HL-60 (cell line): ENCODE measurements around the gene GNS.

Experiments used
- CTCF ChIP-seq: IDR thresholded peaks from one replicate; pipeline ENCODE4 v1.5.1; 2011; ENCODE audit warnings: low read length, control low read depth, inconsistent platforms; ENCODE audit not compliant: insufficient read depth
- POLR2AphosphoS5 ChIP-seq: IDR thresholded peaks from 2 replicates; pipeline ENCODE4 v1.6.1; 2012; ENCODE audit warnings: low read depth
- SPI1 ChIP-seq: IDR thresholded peaks from 2 replicates; pipeline ENCODE4 v1.6.1; 2012; ENCODE audit warnings: low read depth, mild to moderate bottlenecking, borderline replicate concordance
- TF ChIP-seq, protein P1 (sequence below): IDR thresholded peaks from 2 replicates; pipeline ENCODE4 v1.6.1; 2012; ENCODE audit warnings: low read depth; ENCODE audit not compliant: insufficient replicate concordance

- TF ChIP-seq CTCF (no peak), POLR2AphosphoS5 (no peak), SPI1 (no peak)
- TF ChIP-seq, protein P1, sequence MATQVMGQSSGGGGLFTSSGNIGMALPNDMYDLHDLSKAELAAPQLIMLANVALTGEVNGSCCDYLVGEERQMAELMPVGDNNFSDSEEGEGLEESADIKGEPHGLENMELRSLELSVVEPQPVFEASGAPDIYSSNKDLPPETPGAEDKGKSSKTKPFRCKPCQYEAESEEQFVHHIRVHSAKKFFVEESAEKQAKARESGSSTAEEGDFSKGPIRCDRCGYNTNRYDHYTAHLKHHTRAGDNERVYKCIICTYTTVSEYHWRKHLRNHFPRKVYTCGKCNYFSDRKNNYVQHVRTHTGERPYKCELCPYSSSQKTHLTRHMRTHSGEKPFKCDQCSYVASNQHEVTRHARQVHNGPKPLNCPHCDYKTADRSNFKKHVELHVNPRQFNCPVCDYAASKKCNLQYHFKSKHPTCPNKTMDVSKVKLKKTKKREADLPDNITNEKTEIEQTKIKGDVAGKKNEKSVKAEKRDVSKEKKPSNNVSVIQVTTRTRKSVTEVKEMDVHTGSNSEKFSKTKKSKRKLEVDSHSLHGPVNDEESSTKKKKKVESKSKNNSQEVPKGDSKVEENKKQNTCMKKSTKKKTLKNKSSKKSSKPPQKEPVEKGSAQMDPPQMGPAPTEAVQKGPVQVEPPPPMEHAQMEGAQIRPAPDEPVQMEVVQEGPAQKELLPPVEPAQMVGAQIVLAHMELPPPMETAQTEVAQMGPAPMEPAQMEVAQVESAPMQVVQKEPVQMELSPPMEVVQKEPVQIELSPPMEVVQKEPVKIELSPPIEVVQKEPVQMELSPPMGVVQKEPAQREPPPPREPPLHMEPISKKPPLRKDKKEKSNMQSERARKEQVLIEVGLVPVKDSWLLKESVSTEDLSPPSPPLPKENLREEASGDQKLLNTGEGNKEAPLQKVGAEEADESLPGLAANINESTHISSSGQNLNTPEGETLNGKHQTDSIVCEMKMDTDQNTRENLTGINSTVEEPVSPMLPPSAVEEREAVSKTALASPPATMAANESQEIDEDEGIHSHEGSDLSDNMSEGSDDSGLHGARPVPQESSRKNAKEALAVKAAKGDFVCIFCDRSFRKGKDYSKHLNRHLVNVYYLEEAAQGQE: no peak
These were observed 21.7 kb downstream of the GNS start for GRCh38 chr12:64737539-64737938.
